Memory B cell (primary cell): ENCODE measurements around the gene GATA6.

Experiments used
- ATAC-seq: fragments of 150-1000 bp; cut with Tn5 transposase; 2 replicates; pipeline ENCODE4 v1.10.0; 2021; ENCODE audit warnings: low read depth, mild to moderate bottlenecking, moderate library complexity
- DNase-seq, 2 donors: peaks; one replicate each; pipeline ENCODE4 v3.0.0; 2022; ENCODE audit warnings: low spot score in 2 of 2
- H3K27ac Mint-ChIP-seq: one replicate; pipeline ENCODE4 v1.8.0; 2022; ENCODE audit warnings: mild to moderate bottlenecking, moderate library complexity, mixed read lengths
- H3K27me3 Mint-ChIP-seq: one replicate; pipeline ENCODE4 v1.8.0; 2022; ENCODE audit warnings: mixed read lengths
- H3K36me3 Mint-ChIP-seq: one replicate; pipeline ENCODE4 v1.8.0; 2022; ENCODE audit warnings: mild to moderate bottlenecking, mixed read lengths
- H3K4me1 Mint-ChIP-seq: one replicate; pipeline ENCODE4 v1.8.0; 2022; ENCODE audit warnings: mixed read lengths
- H3K4me3 Mint-ChIP-seq: one replicate; pipeline ENCODE4 v1.8.0; 2022; ENCODE audit warnings: mild to moderate bottlenecking, moderate library complexity, mixed read lengths
- H3K9me3 Mint-ChIP-seq: one replicate; pipeline ENCODE4 v1.8.0; 2022; ENCODE audit warnings: mixed read lengths

The GATA6 gene

DNA sequence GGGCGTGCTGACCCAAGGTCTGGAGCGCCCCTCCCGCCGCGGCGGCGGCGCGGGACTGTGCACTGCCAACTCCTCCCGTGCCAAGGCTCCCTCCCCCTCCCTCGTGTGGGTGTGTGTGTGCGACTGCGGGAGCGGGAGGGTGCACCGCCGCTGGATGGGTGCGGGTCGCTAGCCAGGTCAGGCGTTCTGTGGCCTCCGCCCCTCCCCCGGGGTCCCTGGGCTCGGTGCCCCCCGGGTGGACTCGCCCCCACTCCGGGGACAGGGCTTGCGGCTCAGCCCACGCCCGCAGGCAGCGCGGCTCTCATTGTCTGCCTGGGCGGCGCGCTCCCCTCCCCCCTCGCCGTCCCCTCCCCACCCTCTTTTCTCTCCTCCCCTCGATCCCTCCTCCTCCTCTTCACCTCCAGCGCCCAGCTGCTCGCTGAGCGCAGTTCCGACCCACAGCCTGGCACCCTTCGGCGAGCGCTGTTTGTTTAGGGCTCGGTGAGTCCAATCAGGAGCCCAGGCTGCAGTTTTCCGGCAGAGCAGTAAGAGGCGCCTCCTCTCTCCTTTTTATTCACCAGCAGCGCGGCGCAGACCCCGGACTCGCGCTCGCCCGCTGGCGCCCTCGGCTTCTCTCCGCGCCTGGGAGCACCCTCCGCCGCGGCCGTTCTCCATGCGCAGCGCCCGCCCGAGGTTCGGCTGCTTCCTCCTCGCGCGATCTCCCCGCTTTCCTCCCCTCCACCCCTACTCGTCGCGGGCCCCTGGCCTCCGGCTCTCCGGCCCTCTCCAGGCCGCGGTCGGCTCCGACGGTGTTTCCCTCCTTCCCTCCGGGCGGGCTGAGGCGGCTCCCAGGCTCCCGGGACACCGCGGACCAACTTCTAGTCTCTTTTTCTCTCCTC, at the start of gene GATA6:
TSS of gene GATA6 (plus strand) at position 579 of the 878 bp plus-strand sequence. CDS start 1,556 bp downstream, outside the sequence.
- Mint-ChIP-seq H3K27me3 (peaks cover 17% of the 10 kb centered on the region), H3K4me3 (peak within 1 kb of the TSS; percentile 75), H3K36me3 (no peaks in the 10 kb centered on the region), H3K4me1 (peaks cover 5% of the 10 kb centered on the region), H3K9me3 (no peaks in the 10 kb centered on the region), H3K27ac (no peak within 1 kb of the TSS)
- DNase-seq: no peak
- no peak for ATAC-seq

DNA sequence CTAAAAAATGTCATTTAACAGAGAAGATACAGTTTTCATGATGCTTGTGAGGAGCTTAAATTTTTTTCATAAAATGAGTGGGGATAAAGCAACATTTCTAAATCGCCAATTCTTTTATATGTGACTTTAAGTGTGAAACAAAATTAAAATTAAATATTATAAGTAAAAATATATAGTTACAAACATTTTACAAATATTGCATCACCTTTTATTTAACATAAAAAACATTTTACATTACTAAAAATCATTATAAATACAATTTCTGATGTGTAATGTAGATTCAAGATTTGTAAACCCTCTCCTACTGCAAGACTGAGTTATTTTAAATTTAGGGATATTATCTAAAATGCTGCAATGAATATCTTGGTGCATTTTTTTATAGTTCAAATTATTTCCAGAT, 44.4 kb upstream of the GATA6 start:
- DNase-seq: no peak
- no peak for ATAC-seq
- no peak overlapping the region for H3K27ac Mint-ChIP-seq

DNA sequence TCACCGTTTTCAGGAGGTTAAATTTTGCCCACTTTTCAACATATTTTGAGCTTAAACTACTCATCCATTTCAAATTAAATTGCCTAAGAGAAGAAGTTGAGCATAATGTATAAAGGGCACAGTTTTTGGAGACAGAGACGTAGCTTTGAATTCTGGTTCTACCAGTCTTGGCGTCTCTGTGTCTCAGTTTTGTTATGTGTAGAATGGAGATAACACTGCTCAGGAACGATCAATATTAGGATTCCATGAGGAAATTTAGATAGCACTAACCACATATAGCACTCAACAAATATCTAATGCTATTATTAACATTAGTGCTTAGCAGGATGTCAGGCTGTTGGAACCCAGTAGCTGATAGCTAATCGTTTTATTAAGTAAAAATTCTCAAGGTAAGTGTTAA, 40.4 kb upstream of the GATA6 start:
- no peak for ATAC-seq
- DNase-seq: no peak
- no peaks in the 10 kb centered on the region for H3K4me1 Mint-ChIP-seq
- no peak overlapping the region for H3K27ac Mint-ChIP-seq
- H3K27me3 Mint-ChIP-seq: peaks cover 2% of the 10 kb centered on the region
- peaks cover 1% of the 10 kb centered on the region for H3K36me3 Mint-ChIP-seq
- H3K4me3 Mint-ChIP-seq: no peak overlapping the region
- peaks cover 2% of the 10 kb centered on the region for H3K9me3 Mint-ChIP-seq

More for the DNA sequence above, 44.4 kb upstream of the GATA6 start:
- no peaks in the 10 kb centered on the region for H3K4me1 Mint-ChIP-seq
- no peaks in the 10 kb centered on the region for H3K9me3 Mint-ChIP-seq
- H3K4me3 Mint-ChIP-seq: no peak overlapping the region
- H3K36me3 Mint-ChIP-seq: no peaks in the 10 kb centered on the region
- H3K27me3 Mint-ChIP-seq: peaks cover 3% of the 10 kb centered on the region

DNA sequence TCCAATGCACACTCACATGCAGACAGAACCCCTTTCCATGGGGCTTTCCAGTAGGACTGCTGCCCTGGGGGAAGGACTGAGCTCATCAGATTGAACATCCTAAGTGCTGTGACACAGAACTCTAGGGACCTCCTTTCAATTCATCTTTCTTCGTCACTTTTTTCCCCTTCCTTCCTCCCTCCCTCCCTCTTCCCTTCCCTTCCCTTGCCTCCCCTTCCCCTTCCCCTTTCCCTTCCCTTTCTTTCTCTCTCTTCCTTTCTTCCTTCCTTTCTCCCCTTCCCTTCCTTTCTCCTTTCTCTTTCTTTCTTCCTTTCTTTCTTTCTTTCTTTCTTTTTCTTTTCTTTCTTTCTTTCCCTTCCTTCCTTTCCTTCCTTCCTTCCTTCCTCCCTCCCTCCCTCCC, 39.6 kb upstream of the GATA6 start:
- H3K27me3 Mint-ChIP-seq: peaks cover 2% of the 10 kb centered on the region
- ATAC-seq (no peak), DNase-seq (no peak)
- peaks cover 1% of the 10 kb centered on the region for H3K36me3 Mint-ChIP-seq
- peaks cover 2% of the 10 kb centered on the region for H3K9me3 Mint-ChIP-seq
- no peak overlapping the region for H3K4me3 Mint-ChIP-seq
- no peak overlapping the region for H3K27ac Mint-ChIP-seq
- no peaks in the 10 kb centered on the region for H3K4me1 Mint-ChIP-seq

DNA sequence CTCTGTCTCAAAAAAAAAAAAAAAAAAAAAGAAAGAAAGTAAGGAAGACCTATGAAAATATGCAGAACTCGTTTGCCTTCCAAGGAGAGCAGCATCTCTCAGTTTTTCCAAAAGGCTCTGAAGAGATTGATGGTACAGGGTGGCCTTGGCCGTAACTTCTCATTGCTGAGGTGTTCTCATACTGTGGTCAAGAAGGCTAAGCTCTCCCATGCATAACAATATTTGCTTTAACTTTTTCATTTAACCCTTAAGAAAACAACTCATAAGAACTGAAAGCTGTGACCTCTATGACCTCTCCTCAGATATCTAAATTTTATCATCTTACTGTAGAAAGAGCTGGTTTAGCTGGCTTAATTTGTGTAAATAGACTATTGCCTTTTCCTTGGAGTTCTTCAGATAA, 37.1 kb upstream of the GATA6 start:
- H3K27me3 Mint-ChIP-seq: peaks cover 2% of the 10 kb centered on the region
- H3K4me1 Mint-ChIP-seq: no peaks in the 10 kb centered on the region
- no peak for ATAC-seq
- no peak overlapping the region for H3K4me3 Mint-ChIP-seq
- no peak overlapping the region for H3K27ac Mint-ChIP-seq
- peaks cover 8% of the 10 kb centered on the region for H3K9me3 Mint-ChIP-seq
- H3K36me3 Mint-ChIP-seq: peaks cover 1% of the 10 kb centered on the region
- DNase-seq: no peak

DNA sequence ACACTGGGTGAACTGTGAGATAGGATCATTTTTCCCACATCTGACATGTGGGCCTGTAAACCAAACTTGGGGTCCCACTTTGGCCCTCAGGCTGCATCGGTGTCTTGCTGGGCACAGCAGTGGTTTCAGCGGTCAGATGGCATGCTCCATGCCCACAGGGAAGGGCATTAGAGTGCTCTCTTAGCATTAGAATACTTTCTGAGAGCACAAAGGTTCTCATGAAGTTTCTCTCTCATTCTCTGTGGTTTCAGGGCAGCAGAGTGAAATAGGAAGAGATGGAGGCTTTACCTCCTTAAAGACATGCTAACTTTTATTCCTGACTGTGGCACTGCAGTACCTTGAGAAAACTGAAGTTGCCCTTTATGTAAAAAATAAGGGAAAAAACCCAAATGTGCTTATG, 36.6 kb upstream of the GATA6 start:
- H3K36me3 Mint-ChIP-seq: peaks cover 1% of the 10 kb centered on the region
- H3K9me3 Mint-ChIP-seq: peaks cover 8% of the 10 kb centered on the region
- H3K27ac Mint-ChIP-seq: no peak overlapping the region
- DNase-seq (no peak), ATAC-seq (no peak)
- no peak overlapping the region for H3K4me3 Mint-ChIP-seq
- H3K27me3 Mint-ChIP-seq: peaks cover 2% of the 10 kb centered on the region
- no peaks in the 10 kb centered on the region for H3K4me1 Mint-ChIP-seq

DNA sequence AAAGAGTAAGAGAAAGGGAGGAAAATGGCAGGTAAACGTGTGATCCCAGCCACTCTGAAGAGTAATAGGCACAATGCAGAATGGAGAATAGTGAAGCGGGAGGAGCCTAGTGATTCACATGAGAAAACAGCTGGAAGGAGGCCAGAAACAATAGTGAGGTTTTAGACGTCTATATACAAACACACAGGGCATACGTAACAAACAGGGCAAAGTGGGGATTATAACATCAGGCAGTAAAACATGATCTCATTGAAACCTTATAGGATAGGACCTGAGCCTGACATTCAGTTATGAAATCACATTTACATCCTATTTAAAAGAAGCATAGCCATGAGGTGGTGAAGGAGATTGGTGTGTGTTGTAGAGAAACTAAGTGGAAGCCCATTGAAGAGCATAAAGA, 33.0 kb upstream of the GATA6 start:
- Mint-ChIP-seq H3K27ac (no peak overlapping the region), H3K4me3 (no peak overlapping the region), H3K27me3 (no peaks in the 10 kb centered on the region), H3K36me3 (peaks cover 1% of the 10 kb centered on the region), H3K9me3 (peaks cover 8% of the 10 kb centered on the region), H3K4me1 (no peaks in the 10 kb centered on the region)
- no peak for DNase-seq
- ATAC-seq: no peak

DNA sequence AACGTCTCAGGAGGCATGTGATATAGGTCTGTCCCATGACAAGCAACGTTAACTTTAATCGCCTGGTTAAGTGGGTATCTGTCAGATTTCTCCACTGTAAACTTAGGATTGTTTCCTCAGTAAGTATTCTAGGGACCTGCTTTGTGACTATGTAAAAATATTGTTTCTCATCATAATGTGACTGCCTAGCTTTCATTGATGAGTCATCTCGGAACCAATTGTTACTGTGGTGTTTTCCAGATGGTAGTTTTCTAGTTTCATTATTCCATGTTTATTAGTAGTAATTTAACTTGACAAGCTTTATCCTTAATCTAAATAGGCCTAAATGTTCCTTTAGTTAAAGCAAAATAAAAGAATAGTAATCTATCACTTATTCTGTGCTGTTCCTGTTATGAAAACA, 28.2 kb upstream of the GATA6 start:
- Mint-ChIP-seq H3K9me3 (peaks cover 5% of the 10 kb centered on the region), H3K36me3 (no peaks in the 10 kb centered on the region), H3K4me1 (no peaks in the 10 kb centered on the region), H3K4me3 (no peak overlapping the region), H3K27ac (no peak overlapping the region), H3K27me3 (no peaks in the 10 kb centered on the region)
- DNase-seq (no peak), ATAC-seq (no peak)

DNA sequence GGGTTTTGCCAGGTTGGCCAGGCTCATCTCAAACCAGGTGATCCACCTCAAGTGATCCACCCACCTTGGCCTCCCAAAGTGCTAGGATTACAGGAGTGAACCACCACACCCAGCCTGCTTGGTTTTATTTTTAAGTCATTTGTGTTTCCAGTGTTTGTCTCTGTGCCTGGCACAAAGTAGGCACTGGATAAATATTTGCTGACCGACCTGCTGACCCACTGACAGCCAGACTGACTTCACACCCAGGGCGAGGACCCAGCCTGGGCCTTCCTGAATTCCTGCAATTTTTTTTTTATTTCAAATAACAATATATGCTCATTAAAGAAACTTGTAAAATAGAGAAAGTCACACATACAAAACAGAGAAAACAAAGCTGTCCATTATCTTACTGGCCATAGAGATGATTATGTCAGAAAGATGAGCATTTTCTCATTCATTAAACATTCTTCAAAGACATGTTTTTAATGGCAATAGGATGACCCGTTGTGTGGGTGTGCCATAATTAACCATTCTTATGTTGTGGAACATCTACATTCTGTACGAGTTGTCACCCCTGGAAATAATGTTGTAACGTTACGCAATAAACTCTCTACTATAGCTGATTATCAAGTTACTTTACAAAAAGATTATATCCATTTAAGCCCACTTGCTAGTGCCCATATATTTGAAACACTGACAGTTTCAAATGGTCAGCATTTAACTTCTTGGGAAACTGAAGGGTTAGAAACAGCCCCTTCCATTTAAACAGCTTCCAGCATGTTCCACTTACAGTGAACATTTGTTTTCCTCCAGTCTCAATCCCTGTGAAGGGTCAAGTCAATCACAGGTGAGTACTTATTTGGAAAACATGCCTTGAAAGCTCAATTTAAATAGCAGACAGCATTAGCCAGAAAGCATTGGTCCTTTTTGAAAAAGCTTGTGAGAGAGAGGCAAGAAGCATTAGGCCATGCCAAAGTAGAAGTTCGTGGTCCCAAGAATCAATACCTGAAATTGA, 25.7 kb upstream of the GATA6 start:
- Mint-ChIP-seq H3K27ac (no peak overlapping the region), H3K9me3 (peaks cover 2% of the 10 kb centered on the region), H3K27me3 (no peaks in the 10 kb centered on the region), H3K4me1 (no peaks in the 10 kb centered on the region), H3K4me3 (no peak overlapping the region), H3K36me3 (no peaks in the 10 kb centered on the region)
- DNase-seq (no peak), ATAC-seq (no peak)

DNA sequence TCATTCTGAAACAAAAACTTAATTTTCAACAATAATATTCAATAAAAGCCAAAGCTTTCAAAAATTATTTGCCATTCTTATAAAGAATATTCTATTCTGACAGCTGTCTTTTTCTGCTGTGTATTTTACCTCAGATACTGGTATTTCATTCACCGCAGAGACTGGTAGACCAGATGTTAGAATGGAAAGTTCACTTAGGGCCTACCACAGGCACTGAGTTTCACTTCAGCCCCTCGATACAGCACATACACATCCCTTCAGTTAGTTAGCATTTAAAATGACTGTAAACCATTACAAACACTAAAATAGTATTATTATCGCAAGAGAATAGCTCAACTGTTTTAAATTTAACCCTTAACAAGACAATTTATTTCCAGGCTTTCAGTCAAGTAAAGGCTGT, 24.2 kb upstream of the GATA6 start:
- H3K27ac Mint-ChIP-seq: no peak overlapping the region
- ATAC-seq: no peak
- no peaks in the 10 kb centered on the region for H3K27me3 Mint-ChIP-seq
- H3K9me3 Mint-ChIP-seq: peaks cover 2% of the 10 kb centered on the region
- no peak for DNase-seq
- H3K4me3 Mint-ChIP-seq: no peak overlapping the region
- H3K36me3 Mint-ChIP-seq: no peaks in the 10 kb centered on the region
- H3K4me1 Mint-ChIP-seq: no peaks in the 10 kb centered on the region

DNA sequence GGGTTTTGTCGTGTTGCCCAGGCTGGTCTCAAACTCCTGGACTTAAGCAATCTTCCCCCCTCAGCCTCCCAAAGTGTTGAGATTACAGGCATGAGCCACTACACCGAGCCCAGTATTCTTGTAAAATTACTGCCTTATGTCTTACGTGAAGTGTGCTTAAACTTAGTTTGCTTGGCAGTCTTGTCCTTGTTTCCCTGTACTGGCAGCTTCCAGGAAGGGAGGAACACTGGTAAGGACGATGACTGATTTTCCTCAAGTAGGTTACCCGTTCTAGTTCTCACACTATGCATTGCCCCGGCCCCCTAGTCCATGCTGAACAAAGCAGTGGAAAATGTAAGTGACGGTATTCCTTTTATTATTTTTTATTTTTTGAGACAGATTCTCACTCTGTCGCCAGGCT, 19.7 kb upstream of the GATA6 start:
- H3K9me3 Mint-ChIP-seq: peaks cover 4% of the 10 kb centered on the region
- no peak for ATAC-seq
- H3K36me3 Mint-ChIP-seq: no peaks in the 10 kb centered on the region
- H3K4me3 Mint-ChIP-seq: no peak overlapping the region
- no peak for DNase-seq
- no peaks in the 10 kb centered on the region for H3K4me1 Mint-ChIP-seq
- H3K27ac Mint-ChIP-seq: no peak overlapping the region
- no peaks in the 10 kb centered on the region for H3K27me3 Mint-ChIP-seq

DNA sequence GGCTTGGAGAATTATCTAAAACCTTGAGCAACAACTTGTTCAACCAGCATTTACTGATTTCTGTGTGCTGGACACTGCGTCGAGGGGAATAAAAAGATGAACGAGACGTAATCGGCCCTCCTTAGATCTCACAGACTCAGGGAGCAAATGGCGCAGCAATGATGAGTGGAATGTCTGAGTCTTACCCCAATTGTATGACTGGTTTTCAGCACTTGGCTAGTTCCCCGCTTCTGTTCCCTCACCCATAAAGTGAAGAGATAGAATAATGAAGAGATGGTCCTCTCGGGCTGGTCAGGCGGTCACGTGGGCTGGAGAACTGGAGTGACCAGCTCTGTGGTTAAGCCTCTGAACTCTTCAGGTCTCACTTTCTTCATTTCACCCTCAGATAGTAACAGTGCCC, 17.3 kb upstream of the GATA6 start:
- DNase-seq: no peak
- Mint-ChIP-seq H3K4me3 (no peak overlapping the region), H3K36me3 (no peaks in the 10 kb centered on the region)

DNA sequence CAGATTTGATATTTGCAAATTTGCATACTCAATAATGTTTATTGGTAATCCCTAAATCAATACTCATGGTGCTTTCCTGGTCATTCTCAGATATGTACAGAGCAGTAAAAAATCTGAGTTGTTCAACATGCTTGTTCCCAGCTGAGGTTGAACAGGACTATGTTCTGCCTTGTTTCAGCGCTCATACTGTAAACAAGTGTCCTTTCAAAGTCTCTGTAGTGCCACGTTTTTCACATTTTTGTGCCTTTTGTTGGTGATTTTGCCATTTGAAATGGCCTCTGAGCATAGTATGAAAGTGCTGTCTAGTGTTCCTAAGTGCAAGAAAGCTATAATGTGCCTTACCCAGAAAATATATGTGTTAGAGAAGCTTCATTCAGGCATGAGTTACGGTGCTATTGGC, 16.0 kb upstream of the GATA6 start:
- ATAC-seq: no peak
- no peak overlapping the region for H3K27ac Mint-ChIP-seq
- no peak overlapping the region for H3K4me3 Mint-ChIP-seq
- no peak for DNase-seq
- peaks cover 2% of the 10 kb centered on the region for H3K9me3 Mint-ChIP-seq
- H3K27me3 Mint-ChIP-seq: peaks cover 2% of the 10 kb centered on the region
- H3K4me1 Mint-ChIP-seq: no peaks in the 10 kb centered on the region
- H3K36me3 Mint-ChIP-seq: no peaks in the 10 kb centered on the region

More for the DNA sequence above, 17.3 kb upstream of the GATA6 start:
- H3K4me1 Mint-ChIP-seq: no peaks in the 10 kb centered on the region
- H3K9me3 Mint-ChIP-seq: peaks cover 4% of the 10 kb centered on the region
- peaks cover 2% of the 10 kb centered on the region for H3K27me3 Mint-ChIP-seq
- ATAC-seq: no peak
- H3K27ac Mint-ChIP-seq: no peak overlapping the region

DNA sequence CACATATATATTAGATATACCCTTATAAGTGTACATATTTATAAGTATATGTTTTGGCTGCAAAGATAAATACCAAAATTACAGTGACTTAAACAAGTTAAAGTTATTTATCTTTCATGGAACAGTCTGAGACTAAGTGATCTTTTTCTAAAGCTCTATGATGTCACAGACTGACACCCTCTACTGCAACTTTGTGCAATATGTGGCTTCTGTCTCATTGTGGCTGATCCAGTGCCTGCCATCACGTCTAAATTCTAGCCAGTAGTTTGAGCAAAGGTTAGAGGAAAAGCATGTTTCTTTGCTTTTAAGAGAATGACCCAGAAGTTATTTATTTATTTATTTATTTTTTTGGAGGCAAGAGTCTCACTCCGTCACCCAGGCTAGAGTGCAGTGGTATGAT, 13.8 kb upstream of the GATA6 start:
- H3K27me3 Mint-ChIP-seq: peaks cover 2% of the 10 kb centered on the region
- ATAC-seq (no peak), DNase-seq (no peak)
- no peaks in the 10 kb centered on the region for H3K36me3 Mint-ChIP-seq
- H3K4me3 Mint-ChIP-seq: no peak overlapping the region
- no peak overlapping the region for H3K27ac Mint-ChIP-seq
- no peaks in the 10 kb centered on the region for H3K9me3 Mint-ChIP-seq
- H3K4me1 Mint-ChIP-seq: no peaks in the 10 kb centered on the region
